Measurements from ENCODE around the gene FZD7. TPM values are rescaled to one million over a fixed set of nuclear protein-coding genes. Genes with fewer than 3 reads are reported as not detected.

FZD7 gene
- total RNA-seq, 2 experiments from 2014 or later, result 0.65 to 0.70 TPM

GRCh38 chr2:202023904-202024266 lies 9.8 kb upstream of the FZD7 start:
- peaks cover 4% of the 10 kb centered on the region for H3K27me3 Mint-ChIP-seq
- ATAC-seq (no peak), DNase-seq (no peak)
- no peak overlapping the region for H3K4me3 Mint-ChIP-seq
- TF ChIP-seq CTCF (IDR thresholded peaks at IDR 0.05), result no peak
- H3K4me1 Mint-ChIP-seq (ENCODE audit: low read depth), result no peaks in the 10 kb centered on the region
- no peaks in the 10 kb centered on the region for H3K36me3 Mint-ChIP-seq (ENCODE audit: low read depth)
- ChIA-PET POLR2A (interaction anchor here (0.5 to 0.7 kb wide), 2 partner anchors 73 to 247 kb away, joined by 3 read pairs; no protein-coding TSS in a partner anchor), CTCF (no interaction called here)
- H3K9me3 Mint-ChIP-seq, result no peaks in the 10 kb centered on the region
- intact Hi-C loops (cut with micrococcal nuclease), result no loop called here
- H3K27ac Mint-ChIP-seq, result no peak overlapping the region

- no peak overlapping the region for H3K4me3 Mint-ChIP-seq
- CTCF ChIA-PET, result no interaction called here
- H3K36me3 Mint-ChIP-seq (ENCODE audit: low read depth), result no peaks in the 10 kb centered on the region
- no peaks in the 10 kb centered on the region for H3K9me3 Mint-ChIP-seq
- DNase-seq, result no peak
- no peak for TF ChIP-seq CTCF (IDR thresholded peaks at IDR 0.05)
- POLR2A ChIA-PET, result no interaction called here
- H3K27ac Mint-ChIP-seq, result no peak overlapping the region
- intact Hi-C loops (cut with micrococcal nuclease), result no loop called here
- no peak for ATAC-seq
- H3K27me3 Mint-ChIP-seq, result peaks cover 4% of the 10 kb centered on the region
- H3K4me1 Mint-ChIP-seq (ENCODE audit: low read depth), result no peaks in the 10 kb centered on the region
These were observed 8.8 kb upstream of the FZD7 start for GRCh38 chr2:202024871-202025270.

GRCh38 chr2:202025816-202026215 lies 7.8 kb upstream of the FZD7 start:
- no peak for ATAC-seq
- POLR2A ChIA-PET, result no interaction called here

GRCh38 chr2:202026507-202026906 lies 7.1 kb upstream of the FZD7 start:
- no peak overlapping the region for H3K27ac Mint-ChIP-seq
- H3K9me3 Mint-ChIP-seq, result no peaks in the 10 kb centered on the region
- intact Hi-C loops (cut with micrococcal nuclease), result no loop called here
- H3K27me3 Mint-ChIP-seq, result peaks cover 6% of the 10 kb centered on the region
- TF ChIP-seq CTCF (IDR thresholded peaks at IDR 0.05), result no peak
- CTCF ChIA-PET, result no interaction called here
- POLR2A ChIA-PET, result no interaction called here
- no peak overlapping the region for H3K4me3 Mint-ChIP-seq
- no peak for DNase-seq
- no peaks in the 10 kb centered on the region for H3K4me1 Mint-ChIP-seq (ENCODE audit: low read depth)
- no peak for ATAC-seq
- no peaks in the 10 kb centered on the region for H3K36me3 Mint-ChIP-seq (ENCODE audit: low read depth)

More at GRCh38 chr2:202025816-202026215, 7.8 kb upstream of the FZD7 start:
- TF ChIP-seq CTCF (IDR thresholded peaks at IDR 0.05), result no peak
- Mint-ChIP-seq H3K36me3 (ENCODE audit: low read depth) (no peaks in the 10 kb centered on the region), H3K27me3 (peaks cover 4% of the 10 kb centered on the region), H3K27ac (no peak overlapping the region), H3K9me3 (no peaks in the 10 kb centered on the region), H3K4me3 (no peak overlapping the region), H3K4me1 (ENCODE audit: low read depth) (no peaks in the 10 kb centered on the region)
- intact Hi-C loops (cut with micrococcal nuclease), result no loop called here
- no peak for DNase-seq
- CTCF ChIA-PET, result no interaction called here

GRCh38 chr2:202030691-202031090 lies 3.0 kb upstream of the FZD7 start:
- intact Hi-C loops (cut with micrococcal nuclease), result no loop called here
- no peak for TF ChIP-seq CTCF (IDR thresholded peaks at IDR 0.05)
- no peak for DNase-seq
- peaks cover 6% of the 10 kb centered on the region for H3K4me1 Mint-ChIP-seq (ENCODE audit: low read depth)
- no peak for ATAC-seq
- H3K9me3 Mint-ChIP-seq, result no peaks in the 10 kb centered on the region
- no peak overlapping the region for H3K4me3 Mint-ChIP-seq
- H3K27me3 Mint-ChIP-seq, result peaks cover 20% of the 10 kb centered on the region
- ChIA-PET POLR2A (interaction anchor here (0.6 to 1.0 kb wide), 2 partner anchors 12 to 590 kb away, joined by 3 to 4 read pairs; no protein-coding TSS in a partner anchor), CTCF (no interaction called here)
- no peak overlapping the region for H3K27ac Mint-ChIP-seq
- no peaks in the 10 kb centered on the region for H3K36me3 Mint-ChIP-seq (ENCODE audit: low read depth)

All from activated CD8-positive, alpha-beta T cell treated with anti-CD3 and anti-CD28 coated beads for 36 hours (primary cell).